B cell (primary cell): ENCODE results near the gene ZNF587. TPM values are rescaled to one million over a fixed set of nuclear protein-coding genes. Genes with fewer than 3 reads are reported as not detected.

ENCODE experiments used
- ATAC-seq: fragments of 200-7000 bp; cut with Tn5 transposase; one replicate; pipeline ENCODE4 v1.10.0; 2021; ENCODE audit warnings: low read depth, mild to moderate bottlenecking, moderate number of reproducible peaks, moderate library complexity
- CTCF ChIA-PET: fragments of 350-600 bp; sonication (Branson Sonifier 250); formaldehyde crosslinking; loops from one replicate; lab custom pipeline; 2021; ENCODE audit warnings: antibody characterized with exemption, inconsistent platforms; lab: Charles Lee
- POLR2A ChIA-PET: fragments of 350-600 bp; sonication (Branson Sonifier 250); formaldehyde crosslinking; loops from one replicate; lab custom pipeline; 2021; ENCODE audit warnings: antibody characterized with exemption; lab: Charles Lee
- DNase-seq: peaks from one replicate; pipeline ENCODE4 v3.0.0; 2013
- H2AFZ ChIP-seq: 2 replicates; pipeline ENCODE4 v1.6.1; 2012; ENCODE audit warnings: mild to moderate bottlenecking, low read depth, low read length; ENCODE audit not compliant: insufficient read depth, poor library complexity, severe bottlenecking
- H3K27ac ChIP-seq, 2 donors: 1 replicate in 1 of 2; 2 replicates in 1 of 2; pipeline ENCODE4 v1.5.1; 2012 to 2013; ENCODE audit warnings: low read length in 2 of 2, mild to moderate bottlenecking in 2 of 2, moderate library complexity in 1 of 2
- H3K27me3 ChIP-seq, 4 experiments: fragments of 200-600 bp in 1 of 4; sonication (generic) in 1 of 4; replicated peaks in 1 of 4; 1 replicate in 2 of 4; 2 replicates in 2 of 4; pipeline versions ENCODE4 v1.6.1 to v1.7.0; 2013 to 2016; ENCODE audit warnings: low read length in 3 of 4, mild to moderate bottlenecking in 2 of 4, mixed read lengths in 1 of 4, moderate library complexity in 1 of 4; ENCODE audit not compliant: insufficient read depth in 4 of 4, control insufficient read depth in 3 of 4; ENCODE audit errors: control extremely low read depth in 1 of 4
- H3K36me3 ChIP-seq, 2 experiments: replicated peaks in 1 of 2; 1 replicate in 1 of 2; 2 replicates in 1 of 2; pipeline versions ENCODE4 v1.6.1 to v1.7.1; 2013; ENCODE audit warnings: low read length in 1 of 2; ENCODE audit not compliant: insufficient read depth in 2 of 2, control insufficient read depth in 1 of 2; ENCODE audit errors: control extremely low read depth in 1 of 2, extremely low read depth in 1 of 2
- H3K4me1 ChIP-seq, 2 donors: fragments of 200-600 bp in 1 of 2; sonication (generic) in 1 of 2; 1 replicate in 1 of 2; 2 replicates in 1 of 2; pipeline versions ENCODE4 v1.5.1 to v1.6.1; 2013 to 2017; ENCODE audit warnings: low read length in 2 of 2; ENCODE audit not compliant: control insufficient read depth in 2 of 2, insufficient read depth in 2 of 2
- H3K4me2 ChIP-seq: replicated peaks from 2 replicates; pipeline ENCODE3; 2012; ENCODE audit warnings: mild to moderate bottlenecking, low read depth, low read length; ENCODE audit not compliant: poor library complexity, severe bottlenecking
- H3K4me3 ChIP-seq, 5 experiments: fragments of 200-600 bp in 1 of 5; sonication (generic) in 1 of 5; 1 replicate in 3 of 5; 2 replicates in 2 of 5; pipeline versions ENCODE4 v1.5.1 to v1.7.0; 2011 to 2016; ENCODE audit warnings: low read length in 4 of 5, mild to moderate bottlenecking in 4 of 5, low read depth in 2 of 5, control low read depth in 1 of 5, moderate library complexity in 1 of 5; ENCODE audit not compliant: insufficient read depth in 1 of 5; ENCODE audit errors: control extremely low read depth in 1 of 5, extremely low read depth in 1 of 5
- H3K79me2 ChIP-seq: fragments of 200-600 bp; sonication (generic); one replicate; pipeline ENCODE4 v1.6.0; 2016; ENCODE audit warnings: low read length; ENCODE audit not compliant: control insufficient read depth, insufficient read depth
- H3K9ac ChIP-seq: fragments of 200-600 bp; sonication (generic); 2 replicates; pipeline ENCODE4 v1.6.1; 2017; ENCODE audit warnings: mild to moderate bottlenecking, low read length, moderate library complexity
- H3K9me3 ChIP-seq, 3 donors: one replicate each; pipeline versions ENCODE4 v1.6.1 to v1.7.1; 2013; ENCODE audit warnings: low read length in 2 of 3; ENCODE audit not compliant: control insufficient read depth in 2 of 3, insufficient read depth in 1 of 3; ENCODE audit errors: control extremely low read depth in 1 of 3
- H4K20me1 ChIP-seq: 2 replicates; pipeline ENCODE4 v1.6.0; 2012; ENCODE audit warnings: mild to moderate bottlenecking, low read length; ENCODE audit not compliant: insufficient read depth, control insufficient read depth, poor library complexity, severe bottlenecking
- H3K27ac Mint-ChIP-seq: one replicate; pipeline ENCODE4 v1.8.0; 2021; ENCODE audit warnings: mixed read lengths
- H3K27me3 Mint-ChIP-seq: one replicate; pipeline ENCODE4 v1.8.0; 2021; ENCODE audit warnings: mixed read lengths
- H3K4me1 Mint-ChIP-seq: one replicate; pipeline ENCODE4 v1.8.0; 2021; ENCODE audit warnings: mixed read lengths
- H3K4me3 Mint-ChIP-seq: one replicate; pipeline ENCODE4 v1.8.0; 2021; ENCODE audit warnings: mixed read lengths
- H3K9me3 Mint-ChIP-seq: one replicate; pipeline ENCODE4 v1.8.0; 2022; ENCODE audit warnings: mixed read lengths; ENCODE audit not compliant: insufficient read depth
- CTCF ChIP-seq: fragments of 200-600 bp; IDR thresholded peaks from one replicate; pipeline ENCODE4 v1.8.0; 2022; ENCODE audit warnings: antibody characterized with exemption, mild to moderate bottlenecking
- EZH2 ChIP-seq: IDR thresholded peaks from 2 replicates; pipeline ENCODE4 v1.6.1; 2012; ENCODE audit warnings: borderline replicate concordance, low read depth, mild to moderate bottlenecking, moderate library complexity, low read length; ENCODE audit not compliant: insufficient read depth, poor library complexity, severe bottlenecking
- WGBS: methylation state at CpG from one replicate; pipeline ENCODE4 v1.1.5; 2013; ENCODE audit warnings: missing lambda C conversion rate; ENCODE audit not compliant: insufficient coverage; 5-methylcytosine and 5-hydroxymethylcytosine counted together
- intact Hi-C: fragments of 100-400 bp; cut with micrococcal nuclease; formaldehyde crosslinking; loops from one replicate; pipeline ENCODE4 v1.10.0; 2022
- polyA plus RNA-seq: library from polyadenylated mRNA; depleted of rRNA; stranded (reverse); fragments of >200 nt; gene quantifications from 2 replicates; pipeline ENCODE4 v1.2.3, GENCODE V29; 2012
- total RNA-seq, 2 donors: library from RNA; stranded (reverse); fragments of 120-200 nt in 1 of 2; gene quantifications; 1 replicate in 1 of 2; 2 replicates in 1 of 2; pipeline versions ENCODE4 v1.2.3 to v1.2.4, GENCODE V29; 2013 to 2022

The ZNF587 gene
- total and polyA plus RNA-seq, 2 donors (not counting 1 experiment from before 2014, with no cell fraction given): 16.6 to 72.9 TPM

- H3K79me2 ChIP-seq: peaks cover 36% of the 10 kb centered on the region
- Mint-ChIP-seq H3K27me3 (no peaks in the 10 kb centered on the region), H3K27ac (peak overlapping the region; percentile 50), H3K4me1 (peaks cover 46% of the 10 kb centered on the region), H3K4me3 (peak overlapping the region; percentile 83), H3K9me3 (no peaks in the 10 kb centered on the region)
- H3K9ac ChIP-seq: peak overlapping the region; percentile 42
- no peaks in the 10 kb centered on the region for H3K9me3 ChIP-seq
- POLR2A ChIA-PET: interaction anchor here (0.6 kb wide), 1 partner anchor 11 kb away, joined by 3 read pairs; the partner anchor contains the start of gene ZNF552
- intact Hi-C loops: no loop called here
- peaks cover 7% of the 10 kb centered on the region for H4K20me1 ChIP-seq
- DNase-seq (peak; percentile 34), ATAC-seq (peak; percentile 17)
- H3K36me3 ChIP-seq: peaks cover 6 to 14% of the 10 kb centered on the region in 2 experiments
- TF ChIP-seq CTCF: no peak
- TF ChIP-seq EZH2: no peak
- CTCF ChIA-PET: no interaction called here
- peak overlapping the region in 3 of 5 experiments; percentile 7 to 64 (median 48) for H3K4me3 ChIP-seq
- peaks cover 16 to 27% of the 10 kb centered on the region in 2 donors for H3K4me1 ChIP-seq
- H3K27ac ChIP-seq: peak overlapping the region in 1 of 2 donors; percentile 20
- H2AFZ ChIP-seq: peak overlapping the region; percentile 1
- H3K27me3 ChIP-seq: no peaks in the 10 kb centered on the region
- 21% methylated on average over 13 of the region's 19 CpGs for WGBS
- H3K4me2 ChIP-seq: peak overlapping the region; percentile 54
Measured at GRCh38 chr19:57803594-57804325, 45.9 kb upstream of the ZNF587 start.

GRCh38 chr19:57807541-57807940 lies 42.1 kb upstream of the ZNF587 start:
- ChIA-PET POLR2A (no interaction called here), CTCF (no interaction called here)
- Mint-ChIP-seq H3K4me1 (peaks cover 38% of the 10 kb centered on the region), H3K27me3 (no peaks in the 10 kb centered on the region), H3K4me3 (no peak overlapping the region), H3K9me3 (no peaks in the 10 kb centered on the region), H3K27ac (no peak overlapping the region)
- intact Hi-C loops: no loop called here
- WGBS: 100% methylated on average over 1 of the region's 2 CpGs
- H2AFZ ChIP-seq: no peak overlapping the region
- H4K20me1 ChIP-seq: peaks cover 7% of the 10 kb centered on the region
- H3K4me1 ChIP-seq: peaks cover 9 to 22% of the 10 kb centered on the region in 2 donors
- no peak overlapping the region for H3K4me3 ChIP-seq
- no peak overlapping the region for H3K4me2 ChIP-seq
- no peak overlapping the region for H3K27ac ChIP-seq
- peaks cover 9 to 26% of the 10 kb centered on the region in 2 experiments for H3K36me3 ChIP-seq
- TF ChIP-seq CTCF (no peak), EZH2 (no peak)
- no peaks in the 10 kb centered on the region for H3K27me3 ChIP-seq
- peaks cover 46% of the 10 kb centered on the region for H3K79me2 ChIP-seq
- no peak overlapping the region for H3K9ac ChIP-seq
- ATAC-seq (no peak), DNase-seq (no peak)
- H3K9me3 ChIP-seq: no peaks in the 10 kb centered on the region
